HG03108 (cell line): ENCODE measurements around the gene MYEOV.

ENCODE experiments used
- ATAC-seq: cut with Tn5 transposase; IDR thresholded peaks from one replicate; pipeline ENCODE4 v1.9.1; 2021; ENCODE audit warnings: moderate library complexity; ENCODE audit not compliant: unreplicated experiment

Gene MYEOV

GRCh38 chr11:69293819-69294505 is at the start of gene MYEOV:
Gene MYEOV (plus strand): TSS chr11:69294155. CDS start chr11:69295355, 1,200 bp downstream.
- ATAC-seq = no peak

DNA sequence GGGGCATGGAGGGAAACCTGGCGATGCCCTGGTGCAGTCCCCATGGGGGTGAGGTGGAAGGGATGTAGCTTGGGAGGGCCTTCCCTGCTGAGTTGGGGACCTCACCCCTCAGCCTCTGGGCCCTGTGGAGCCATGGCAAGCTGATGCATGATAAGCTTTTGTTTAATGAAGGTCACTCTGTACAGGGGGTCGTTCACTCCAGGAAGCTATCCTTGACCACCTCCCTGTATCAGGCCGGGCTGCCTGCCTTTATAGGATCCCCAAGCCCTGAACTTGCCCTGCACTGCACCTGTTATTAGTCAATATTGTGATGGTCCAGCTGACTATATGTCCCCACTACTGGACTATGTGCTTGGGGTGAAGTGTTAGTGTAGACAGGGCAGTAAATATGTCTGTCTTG is 49.7 kb upstream of the MYEOV start:
- ATAC-seq = no peak

- ATAC-seq = no peak
Measured at GRCh38 chr11:69245041-69245440, 48.9 kb upstream of the MYEOV start.

- ATAC-seq = no peak
Measured at GRCh38 chr11:69245491-69246345, 48.2 kb upstream of the MYEOV start.

DNA sequence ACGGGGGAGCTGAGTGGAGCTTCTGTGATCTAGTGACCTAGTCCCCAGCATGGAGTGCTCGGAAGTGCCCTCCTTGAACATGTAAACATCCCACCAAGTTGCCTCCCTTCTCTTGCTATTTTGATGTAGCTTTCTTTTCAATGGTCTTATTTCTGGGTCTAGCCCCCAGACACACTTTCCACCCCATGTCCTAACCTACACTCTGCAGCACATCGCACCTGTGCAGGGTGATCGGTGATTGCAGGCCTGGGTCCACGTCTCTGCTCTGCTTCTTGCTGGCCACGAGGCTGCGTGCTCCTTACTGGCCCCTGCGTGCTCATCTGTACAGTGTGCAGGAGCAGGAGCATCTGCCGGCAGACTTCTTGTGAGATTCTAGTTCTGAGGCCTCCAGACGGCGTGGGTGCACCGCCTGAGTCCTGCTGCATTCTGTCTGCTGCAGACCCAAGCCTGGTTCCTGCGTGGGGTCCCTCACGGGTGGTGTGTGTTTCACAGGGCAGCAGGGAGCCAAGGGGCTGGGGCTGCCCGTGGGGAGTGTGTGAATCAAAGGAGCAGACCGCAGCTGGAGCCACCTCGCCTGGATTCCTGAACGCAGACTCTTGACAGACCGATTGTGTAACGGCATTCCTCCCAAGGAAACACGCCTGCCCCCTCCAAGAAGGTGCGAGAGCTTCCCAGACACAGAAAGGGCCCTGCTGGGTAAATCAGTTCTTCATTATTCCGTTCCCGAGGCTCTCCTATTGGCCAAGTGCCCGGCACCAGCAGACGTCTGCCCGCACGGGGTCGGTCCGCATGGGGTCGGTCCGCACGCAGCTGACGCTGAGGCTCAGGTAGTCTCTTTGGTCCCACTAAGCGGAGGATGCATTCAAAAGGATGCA is 44.4 kb upstream of the MYEOV start:
- ATAC-seq = no peak

DNA sequence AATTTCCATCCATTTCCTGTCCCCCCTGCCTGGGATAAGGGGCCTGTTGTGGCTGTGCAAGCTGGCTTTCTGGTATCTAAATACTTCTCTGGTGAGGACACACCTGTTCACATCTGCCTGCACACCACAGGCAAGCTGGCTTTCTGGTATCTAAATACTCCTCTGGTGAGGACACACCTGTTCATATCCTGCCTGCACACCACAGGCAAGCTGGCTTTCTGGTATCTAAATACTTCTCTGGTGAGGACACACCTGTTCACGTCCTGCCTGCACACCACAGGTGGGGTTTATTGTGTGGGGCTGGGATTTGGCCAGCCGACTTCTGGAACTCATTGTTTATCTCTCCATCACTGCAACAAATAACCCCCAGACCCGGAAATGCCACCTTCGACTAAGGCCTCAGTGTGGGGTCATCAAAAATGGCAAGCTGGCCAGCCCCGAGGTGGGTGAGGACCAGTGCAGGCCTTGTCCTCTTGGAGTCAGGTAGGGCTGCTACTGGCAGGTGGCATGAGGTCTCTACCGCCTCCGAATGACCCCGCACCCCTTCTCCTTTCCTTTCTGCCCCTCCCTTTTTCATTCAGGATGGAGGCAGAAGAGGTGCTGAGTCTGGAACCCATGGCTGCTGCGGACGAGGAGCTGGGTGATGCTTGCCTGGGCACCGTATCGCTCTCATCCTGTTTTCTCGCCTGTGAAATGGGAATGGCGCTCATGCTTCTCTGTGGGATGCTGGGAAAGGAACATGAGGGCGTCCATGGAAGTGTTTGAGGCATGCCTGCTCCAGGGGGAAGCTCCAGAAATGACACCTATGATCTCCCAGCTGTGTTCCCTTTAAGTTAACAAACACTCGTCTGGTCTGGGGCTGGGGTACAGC is 43.5 kb upstream of the MYEOV start:
- no peak for ATAC-seq

DNA sequence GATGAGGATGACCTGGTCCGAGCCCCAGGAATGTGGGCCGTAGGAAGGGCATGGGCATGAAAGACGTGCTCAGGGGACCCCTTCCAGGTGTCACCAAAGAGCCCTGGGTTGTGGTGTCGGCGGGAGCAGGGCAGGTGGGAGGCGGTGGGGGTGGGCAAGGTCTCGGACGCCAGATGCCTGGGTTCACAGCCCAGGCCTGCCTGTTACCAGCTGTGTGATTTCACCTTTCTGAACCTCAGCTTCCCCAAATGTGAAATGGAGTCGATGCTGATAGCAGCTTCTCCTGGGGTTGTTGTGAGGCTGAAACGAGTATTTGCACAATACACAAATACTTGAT is 42.9 kb upstream of the MYEOV start:
- ATAC-seq = no peak

- no peak for ATAC-seq
Measured at GRCh38 chr11:69251639-69252489, 42.1 kb upstream of the MYEOV start.

DNA sequence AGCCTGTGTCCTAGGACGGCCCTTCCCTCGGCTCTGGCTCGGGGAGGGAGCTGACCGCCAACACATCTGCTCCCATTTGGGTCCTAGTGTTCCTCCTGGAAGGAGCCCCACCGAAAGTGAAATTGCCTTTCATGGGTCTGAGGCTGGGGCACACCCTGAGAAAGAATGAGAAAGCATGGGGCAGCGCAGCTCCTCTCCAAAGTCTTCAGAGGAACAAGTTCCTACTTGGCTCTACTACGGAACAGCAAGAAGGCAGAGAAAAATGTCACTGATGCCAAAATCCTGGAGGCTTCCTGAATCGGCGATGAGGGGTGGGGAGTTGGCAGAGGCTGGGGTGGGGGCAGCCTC is 41.5 kb upstream of the MYEOV start:
- no peak for ATAC-seq

GRCh38 chr11:69253028-69253427 is 40.9 kb upstream of the MYEOV start:
- no peak for ATAC-seq

GRCh38 chr11:69257134-69257533 is 36.8 kb upstream of the MYEOV start:
- ATAC-seq = no peak

GRCh38 chr11:69257838-69258658 is 35.9 kb upstream of the MYEOV start:
- ATAC-seq = no peak

- no peak for ATAC-seq
Measured at GRCh38 chr11:69259096-69259495, 34.9 kb upstream of the MYEOV start.

DNA sequence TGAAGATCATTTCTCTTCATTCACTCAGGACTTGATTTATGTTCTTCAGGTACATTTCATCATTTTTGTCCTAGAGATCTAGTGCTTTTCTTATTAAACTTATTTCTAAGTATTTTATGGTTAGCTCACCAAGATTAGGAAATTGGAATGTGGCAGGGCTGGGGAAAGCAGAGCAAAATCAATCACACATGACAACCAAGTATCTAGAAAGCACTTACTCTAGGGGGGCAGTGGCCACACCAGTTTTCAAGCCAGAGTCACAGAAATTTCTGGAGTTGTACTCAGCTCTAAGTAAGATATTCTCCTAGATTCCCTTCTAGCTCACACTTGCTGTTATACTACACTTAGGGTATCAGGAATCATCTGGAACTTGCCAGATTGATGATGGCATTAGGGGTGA is 33.3 kb upstream of the MYEOV start:
- no peak for ATAC-seq

GRCh38 chr11:69261116-69261515 is 32.8 kb upstream of the MYEOV start:
- ATAC-seq = no peak

DNA sequence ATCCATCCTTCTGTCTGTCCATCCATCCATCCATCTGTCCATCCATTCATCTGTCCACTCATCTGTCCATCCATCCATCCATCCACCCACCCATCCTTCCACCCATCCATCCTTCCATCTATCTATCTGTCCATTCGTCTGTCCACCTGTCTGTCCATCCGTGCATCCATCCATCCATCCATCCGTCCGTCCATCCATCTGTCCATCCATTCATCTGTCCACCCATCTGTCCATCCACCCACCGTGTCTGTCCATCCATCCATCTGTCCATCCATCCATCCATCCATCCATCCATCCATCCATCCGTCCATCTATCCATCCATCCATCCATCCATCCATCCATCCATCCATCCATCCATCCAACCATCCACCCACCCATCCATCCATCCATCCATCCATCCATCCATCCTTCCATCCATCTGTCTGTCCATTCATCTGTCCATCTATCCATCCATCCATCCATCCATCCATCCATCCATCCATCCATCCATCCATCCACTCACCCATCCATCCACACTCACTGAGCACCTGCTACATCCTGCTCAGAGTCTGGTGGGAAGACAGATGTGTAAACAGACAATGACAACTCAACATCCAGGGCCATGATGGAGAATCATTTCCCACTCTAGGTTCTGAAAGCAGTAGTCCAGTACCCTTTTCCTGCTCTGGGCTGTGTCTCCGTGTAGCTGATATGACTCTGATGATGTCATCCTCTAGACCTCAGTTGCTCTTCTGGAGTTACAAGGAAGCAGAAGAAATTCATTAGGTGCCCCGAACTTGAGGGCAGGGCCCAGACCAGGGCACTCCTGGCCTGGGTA is 30.8 kb upstream of the MYEOV start:
- no peak for ATAC-seq

- ATAC-seq = no peak
Measured at GRCh38 chr11:69263736-69264052, 30.3 kb upstream of the MYEOV start.

DNA sequence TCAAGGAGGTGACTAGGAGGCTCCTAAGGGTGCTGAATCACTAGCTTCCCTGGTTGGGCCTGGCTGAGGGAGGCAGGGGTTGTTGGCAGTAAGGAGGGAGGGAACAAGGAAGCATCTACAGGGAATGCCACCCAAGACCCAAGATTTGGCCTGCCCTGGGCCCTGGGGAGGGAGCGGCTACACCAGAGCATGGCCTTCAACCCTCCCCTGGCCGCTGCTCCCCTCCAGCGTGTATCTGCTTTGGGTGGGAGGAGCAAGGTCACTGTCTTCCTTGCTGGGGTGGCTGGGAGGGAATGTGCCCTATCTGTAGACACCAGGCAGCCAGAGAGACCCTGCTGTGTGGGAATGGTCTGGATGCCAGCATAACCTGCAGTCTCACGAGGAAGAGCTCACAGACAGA is 29.5 kb upstream of the MYEOV start:
- no peak for ATAC-seq
